HFF-Myc (cell line): ENCODE measurements around the gene SRSF12.

ENCODE experiments used
- DNase-seq: peaks from one replicate; pipeline ENCODE4 v3.0.0-alpha.2; 2011; ENCODE audit warnings: low read depth; ENCODE audit errors: extremely low read depth
- H3K4me3 ChIP-seq: replicated peaks from 2 replicates; pipeline ENCODE4 v1.5.1; 2011; ENCODE audit warnings: low read depth, mild to moderate bottlenecking, control low read depth, low read length
- CTCF ChIP-seq: IDR thresholded peaks from 2 replicates; pipeline ENCODE4 v1.5.1; 2012; ENCODE audit warnings: mild to moderate bottlenecking, low read depth, low read length, control low read depth; ENCODE audit errors: missing control alignments

Gene SRSF12

GRCh38 chr6:89146718-89147700 lies 29.1 kb upstream of the SRSF12 start:
- peak overlapping the region; percentile 80 for H3K4me3 ChIP-seq
- DNase-seq: peak; percentile 12
- TF ChIP-seq CTCF: no peak

- H3K4me3 ChIP-seq: peak within 1 kb of the TSS; percentile 80
- DNase-seq: peak; percentile 11
- TF ChIP-seq CTCF: no peak
Observed at GRCh38 chr6:89145956-89146717, 28.3 kb upstream of the SRSF12 start, which contains the start of gene PM20D2. PM20D2 (plus strand) TSS chr6:89146055; CDS start chr6:89146145, 90 bp downstream.

GRCh38 chr6:89145091-89145955 lies 27.5 kb upstream of the SRSF12 start:
- TF ChIP-seq CTCF: no peak
- peak overlapping the region; percentile 80 for H3K4me3 ChIP-seq
- peak; percentile 19 for DNase-seq

GRCh38 chr6:89144354-89144906 lies 26.6 kb upstream of the SRSF12 start:
- H3K4me3 ChIP-seq: no peak overlapping the region
- no peak for TF ChIP-seq CTCF
- DNase-seq: no peak

GRCh38 chr6:89140347-89141156 lies 22.7 kb upstream of the SRSF12 start:
- TF ChIP-seq CTCF: no peak
- H3K4me3 ChIP-seq: no peak overlapping the region
- no peak for DNase-seq
